ENCODE results near the gene BCL11B.

BCL11B gene

DNA sequence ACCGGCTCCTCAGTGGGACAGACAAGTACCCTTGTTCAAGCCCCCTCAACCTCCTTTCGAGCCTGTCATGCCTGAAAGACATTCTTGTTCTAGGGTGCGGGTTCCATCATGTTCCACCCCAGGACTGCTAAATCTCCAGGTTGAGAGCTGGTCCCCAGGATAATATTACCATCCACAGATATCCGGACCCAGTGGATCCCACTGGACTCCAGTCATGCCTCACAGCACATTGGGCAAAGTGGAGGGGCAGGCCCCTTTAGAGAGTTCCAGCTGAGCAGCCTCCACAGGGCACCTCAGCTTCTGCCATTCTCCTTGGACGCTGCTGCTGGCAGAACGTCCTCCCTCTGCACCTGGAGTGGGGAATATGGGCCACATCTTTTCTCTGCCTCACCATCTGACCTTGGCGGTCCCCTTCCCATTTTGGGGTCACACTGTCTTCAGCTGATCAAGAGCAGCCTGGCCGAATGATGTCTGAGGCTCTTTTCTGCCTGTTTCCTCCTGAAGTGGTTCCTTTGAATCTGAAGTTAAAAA lies 137.4 kb downstream of the BCL11B start:
- Mint-ChIP-seq H3K4me1 (peaks cover 12% of the 10 kb centered on the region), H3K36me3 (no peaks in the 10 kb centered on the region), H3K27ac (no peak overlapping the region), H3K4me3 (no peak overlapping the region), H3K9me3 (no peaks in the 10 kb centered on the region), H3K27me3 (peaks cover 3% of the 10 kb centered on the region)
- CTCF ChIA-PET = no interaction called here
- no peak for DNase-seq

DNA sequence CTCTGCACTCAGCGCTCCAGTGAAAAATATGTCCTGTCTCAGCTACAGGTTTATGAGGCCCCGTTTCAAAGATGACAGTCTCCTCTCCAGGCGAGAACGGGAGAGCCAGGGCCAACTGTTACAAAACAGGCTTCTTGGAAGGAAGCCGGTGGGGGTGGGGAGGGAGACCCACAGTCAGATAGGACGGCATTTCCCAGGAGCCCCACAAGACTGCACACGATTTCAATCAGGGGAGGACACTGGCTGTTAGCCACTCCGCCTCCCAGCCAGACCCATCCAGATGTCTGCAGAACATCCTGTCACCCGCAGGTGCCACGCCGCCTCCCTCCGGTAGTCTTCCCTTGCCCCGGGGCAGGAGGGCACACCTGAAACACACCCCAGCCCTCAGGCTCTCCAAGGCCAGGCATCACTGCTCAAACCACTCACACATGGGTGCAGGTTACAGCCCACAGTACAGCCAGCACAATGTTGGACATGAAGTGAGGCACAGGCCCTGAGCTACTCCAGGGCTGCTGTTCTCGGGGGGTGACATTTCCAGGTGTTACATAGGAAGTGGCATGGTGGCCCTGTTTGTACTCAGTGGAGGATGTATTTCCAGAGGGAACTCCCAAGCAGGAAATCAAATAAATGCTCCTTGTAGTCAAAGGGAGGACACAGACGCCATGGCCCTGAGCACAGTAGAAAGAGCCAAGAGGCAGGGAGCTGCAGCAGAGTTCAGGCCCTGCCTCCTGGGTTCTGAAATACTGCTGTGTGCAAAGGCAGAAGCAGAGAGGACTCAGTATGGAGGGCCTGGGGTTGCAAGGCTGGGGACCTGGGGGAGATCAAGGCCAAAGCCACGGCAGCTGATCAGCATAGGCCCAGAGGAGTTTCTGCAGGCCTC lies 138.1 kb downstream of the BCL11B start:
- CTCF ChIA-PET = no interaction called here
- DNase-seq = no peak
- H3K4me1 Mint-ChIP-seq = peaks cover 18% of the 10 kb centered on the region
- H3K36me3 Mint-ChIP-seq = no peaks in the 10 kb centered on the region
- H3K9me3 Mint-ChIP-seq = no peaks in the 10 kb centered on the region
- no peak overlapping the region for H3K27ac Mint-ChIP-seq
- peaks cover 3% of the 10 kb centered on the region for H3K27me3 Mint-ChIP-seq
- H3K4me3 Mint-ChIP-seq = no peak overlapping the region

DNA sequence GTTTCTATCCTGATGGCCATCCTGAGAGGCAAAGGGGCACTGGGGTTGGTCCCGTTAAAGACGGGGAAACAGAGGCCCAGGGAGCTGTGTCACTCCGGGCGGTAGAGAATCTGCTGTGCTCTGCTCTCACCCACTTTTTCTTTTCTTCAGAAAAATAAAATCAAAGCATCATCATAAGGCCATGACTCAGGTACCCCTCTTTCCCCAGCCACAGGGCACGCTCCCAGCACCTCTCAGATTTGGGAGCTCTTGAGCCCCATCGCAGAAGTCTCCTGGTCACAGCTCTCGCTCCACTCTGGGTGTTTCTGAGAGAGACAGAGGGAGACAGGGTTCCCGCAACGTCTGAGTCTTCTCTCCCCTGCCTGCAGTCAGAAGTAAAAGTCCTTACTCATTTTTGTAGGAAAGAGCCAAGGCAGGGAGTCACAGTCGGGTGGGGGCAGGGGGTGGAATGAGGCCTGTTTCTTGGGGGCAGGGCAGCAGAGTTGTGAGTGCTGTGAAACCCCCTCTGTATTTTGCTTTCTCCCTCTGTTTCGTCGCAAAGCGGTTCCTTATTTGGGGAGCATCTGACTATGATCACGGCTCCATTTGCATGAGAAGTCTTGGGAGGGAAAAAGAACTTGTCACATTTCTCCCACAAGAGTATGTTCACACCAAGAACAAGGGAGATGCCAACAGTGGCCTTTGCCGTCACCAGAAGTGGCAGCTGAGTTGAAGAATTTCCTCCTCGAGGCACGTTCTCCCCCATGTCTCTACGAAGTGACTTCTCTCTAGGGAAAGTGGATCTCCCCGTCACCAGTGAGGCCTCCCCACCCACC lies 139.0 kb downstream of the BCL11B start:
- no peak overlapping the region for H3K27ac Mint-ChIP-seq

DNA sequence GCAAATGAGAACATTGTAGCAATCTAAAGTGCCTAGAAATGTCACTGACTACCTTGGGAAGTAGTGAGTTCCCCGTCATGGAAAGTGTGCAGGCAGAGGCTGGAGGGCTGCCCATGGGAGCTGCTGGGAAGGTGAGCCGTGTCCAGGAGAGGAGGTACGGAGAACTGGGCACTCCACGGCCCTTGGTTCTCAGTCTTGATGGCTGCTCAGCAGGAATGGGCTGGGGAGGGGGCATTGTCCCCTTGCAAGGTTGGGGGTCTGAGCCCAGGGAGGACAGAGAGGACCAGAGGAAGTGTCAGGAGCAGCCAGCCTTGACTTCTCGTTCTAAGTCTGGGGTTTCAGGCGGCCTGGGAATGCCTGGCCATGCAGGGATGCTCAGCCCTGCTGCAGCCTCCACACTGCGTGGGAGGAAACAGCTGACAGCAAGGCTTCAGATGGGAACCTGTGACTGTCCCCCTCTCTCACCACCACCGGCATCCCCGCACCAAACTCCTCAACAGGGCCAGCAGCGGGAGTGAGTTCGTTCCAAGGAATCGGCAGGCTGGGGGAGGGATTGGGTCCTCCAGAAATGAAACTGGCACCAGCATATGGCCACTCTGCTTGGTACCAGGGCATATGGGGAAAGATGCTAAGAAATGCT lies 140.2 kb downstream of the BCL11B start:
- Mint-ChIP-seq H3K27me3 (no peaks in the 10 kb centered on the region), H3K4me1 (peaks cover 14% of the 10 kb centered on the region), H3K9me3 (no peaks in the 10 kb centered on the region), H3K27ac (no peak overlapping the region), H3K4me3 (no peak overlapping the region), H3K36me3 (no peaks in the 10 kb centered on the region)
- CTCF ChIA-PET = no interaction called here
- no peak for DNase-seq

More for the DNA sequence above, 139.0 kb downstream of the BCL11B start:
- H3K36me3 Mint-ChIP-seq = no peaks in the 10 kb centered on the region
- CTCF ChIA-PET = no interaction called here
- no peak overlapping the region for H3K4me3 Mint-ChIP-seq
- no peaks in the 10 kb centered on the region for H3K9me3 Mint-ChIP-seq
- peaks cover 18% of the 10 kb centered on the region for H3K4me1 Mint-ChIP-seq
- no peak for DNase-seq
- no peaks in the 10 kb centered on the region for H3K27me3 Mint-ChIP-seq

DNA sequence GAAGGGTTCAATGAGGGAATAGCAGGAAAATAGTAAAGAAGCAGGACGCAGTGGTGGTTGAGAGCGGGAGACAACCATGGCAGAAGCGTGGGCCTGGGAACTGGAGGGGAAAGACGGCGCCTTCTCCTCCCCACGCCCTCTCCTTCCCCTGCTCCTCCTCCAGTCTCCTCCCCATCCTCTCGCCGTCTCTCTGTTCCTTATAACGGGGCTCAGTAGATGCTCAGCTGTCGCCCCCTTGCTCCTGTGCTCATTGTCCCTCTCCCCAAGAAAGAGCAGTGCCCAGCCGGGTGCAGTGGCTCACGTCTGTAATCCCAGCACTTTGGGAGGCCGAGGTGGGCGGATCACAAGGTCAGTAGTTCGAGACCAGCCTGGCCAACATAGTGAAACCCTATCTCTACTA lies 142.0 kb downstream of the BCL11B start:
- H3K4me1 Mint-ChIP-seq = peaks cover 14% of the 10 kb centered on the region
- CTCF ChIA-PET = no interaction called here
- no peaks in the 10 kb centered on the region for H3K27me3 Mint-ChIP-seq
- no peak overlapping the region for H3K4me3 Mint-ChIP-seq
- no peaks in the 10 kb centered on the region for H3K36me3 Mint-ChIP-seq
- H3K27ac Mint-ChIP-seq = no peak overlapping the region
- DNase-seq = no peak
- H3K9me3 Mint-ChIP-seq = no peaks in the 10 kb centered on the region

DNA sequence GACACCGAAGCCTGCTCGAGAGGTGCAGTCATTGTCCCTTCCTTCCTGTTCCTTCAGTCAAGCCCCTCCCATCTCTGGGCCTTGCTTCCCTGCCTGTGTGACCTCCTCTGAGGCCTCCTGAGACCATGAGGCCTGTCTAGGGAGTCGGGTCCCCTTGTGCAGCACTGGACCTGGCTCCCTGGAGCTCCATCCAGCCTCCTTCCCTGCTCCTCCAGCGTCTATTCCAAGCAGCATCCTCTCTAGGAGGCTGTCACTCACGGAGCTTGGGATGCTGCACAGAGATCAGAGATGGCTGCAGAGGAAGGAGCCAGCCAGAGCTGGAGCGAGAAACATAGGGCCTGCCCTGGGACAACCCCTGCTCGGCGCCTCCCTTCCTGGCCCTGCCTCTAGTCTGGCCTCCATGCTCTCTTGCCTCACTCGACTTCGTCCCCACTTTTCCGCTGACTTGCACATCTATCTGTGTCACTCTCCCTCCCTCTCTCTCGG lies 142.7 kb downstream of the BCL11B start:
- no peak for DNase-seq
- no peaks in the 10 kb centered on the region for H3K27me3 Mint-ChIP-seq
- H3K9me3 Mint-ChIP-seq = no peaks in the 10 kb centered on the region
- H3K4me3 Mint-ChIP-seq = no peak overlapping the region
- peaks cover 14% of the 10 kb centered on the region for H3K4me1 Mint-ChIP-seq
- CTCF ChIA-PET = no interaction called here
- H3K27ac Mint-ChIP-seq = no peak overlapping the region
- H3K36me3 Mint-ChIP-seq = no peaks in the 10 kb centered on the region

DNA sequence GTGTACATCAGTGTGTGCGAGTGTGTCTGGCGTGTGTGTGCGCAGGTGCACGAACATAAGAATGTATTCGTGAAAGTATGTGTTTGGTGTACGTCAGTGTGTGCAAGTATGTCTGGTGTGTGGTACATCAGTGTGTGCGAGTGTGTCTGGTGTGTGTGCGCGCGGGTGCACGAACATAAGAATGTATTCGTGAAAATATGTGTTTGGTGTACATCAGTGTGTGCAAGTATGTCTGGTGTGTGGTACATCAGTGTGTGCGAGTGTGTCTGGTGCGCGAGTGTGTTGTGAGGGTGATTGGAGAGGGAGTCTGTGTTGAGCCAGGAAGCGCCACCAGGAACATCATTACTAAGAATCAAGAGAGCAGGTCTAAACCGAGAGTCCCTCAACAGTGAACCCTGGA lies 143.8 kb downstream of the BCL11B start:
- Mint-ChIP-seq H3K4me1 (peaks cover 10% of the 10 kb centered on the region), H3K27ac (no peak overlapping the region), H3K27me3 (no peaks in the 10 kb centered on the region), H3K9me3 (no peaks in the 10 kb centered on the region), H3K36me3 (no peaks in the 10 kb centered on the region), H3K4me3 (no peak overlapping the region)
- CTCF ChIA-PET = no interaction called here
- no peak for DNase-seq

DNA sequence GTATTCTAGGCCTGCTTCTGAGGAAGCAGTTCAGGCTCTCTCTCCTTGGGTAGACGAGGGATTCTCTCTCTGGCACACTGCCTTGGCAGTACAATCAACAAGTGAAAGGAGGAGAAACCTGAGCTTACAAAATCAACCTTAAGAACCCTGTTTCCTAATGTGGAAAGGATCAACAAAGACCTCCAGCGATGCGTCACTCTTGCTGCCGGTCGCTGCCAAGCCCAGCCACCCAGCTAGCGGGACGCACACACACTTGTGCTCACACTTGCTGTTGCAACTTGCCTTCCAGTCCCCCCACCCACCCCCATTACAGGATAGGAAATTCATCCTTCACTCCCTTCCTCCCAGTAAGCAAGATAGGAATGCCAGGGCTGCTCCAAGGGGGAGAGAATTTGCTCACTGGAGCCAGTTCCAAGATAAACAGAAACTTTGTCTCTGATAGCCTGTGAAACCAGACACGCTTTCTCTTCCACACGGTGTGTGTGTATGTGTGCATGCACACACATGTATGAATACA lies 144.3 kb downstream of the BCL11B start:
- Mint-ChIP-seq H3K9me3 (no peaks in the 10 kb centered on the region), H3K4me3 (no peak overlapping the region), H3K27me3 (no peaks in the 10 kb centered on the region), H3K4me1 (peaks cover 10% of the 10 kb centered on the region), H3K27ac (no peak overlapping the region), H3K36me3 (no peaks in the 10 kb centered on the region)
- CTCF ChIA-PET = no interaction called here
- no peak for DNase-seq

DNA sequence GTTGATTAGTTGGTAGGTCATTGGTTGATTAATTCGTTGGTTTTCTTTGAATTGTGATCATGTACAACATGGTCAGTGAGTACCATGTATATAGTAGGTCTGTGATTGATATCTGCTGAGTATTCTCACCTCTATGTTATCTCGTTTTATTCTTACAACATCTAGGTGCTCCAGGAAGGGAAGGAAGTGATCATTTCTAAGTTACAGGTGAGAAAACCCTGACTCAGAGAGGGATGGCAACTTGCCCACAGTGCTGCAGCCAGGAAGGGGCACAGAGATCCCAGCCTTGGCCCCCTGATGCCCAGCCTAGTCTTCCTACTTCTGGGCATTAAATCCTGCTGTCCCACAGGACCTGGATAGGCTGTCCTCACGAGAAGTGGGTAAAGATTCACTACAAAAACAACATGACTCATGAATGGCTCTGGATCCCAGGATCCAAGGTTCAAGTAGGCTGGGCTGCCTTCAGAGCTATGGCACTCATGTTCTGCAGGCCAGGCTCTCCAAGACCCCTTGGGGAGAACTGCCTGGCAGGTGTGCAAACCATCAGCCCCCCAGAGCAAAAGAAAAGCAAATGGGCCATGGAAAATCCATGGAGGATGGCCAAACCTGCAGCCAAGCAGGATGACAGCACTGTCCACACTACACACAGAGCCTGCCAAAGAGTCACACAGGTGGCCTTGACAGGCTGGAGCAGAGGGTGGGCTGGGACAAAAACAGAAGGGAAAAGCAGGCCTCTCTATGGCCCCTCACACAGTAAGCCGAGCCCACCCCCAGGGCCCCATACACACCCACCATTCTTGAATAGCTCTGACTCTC lies 146.2 kb downstream of the BCL11B start:
- DNase-seq = no peak
- H3K36me3 Mint-ChIP-seq = no peaks in the 10 kb centered on the region
- H3K4me3 Mint-ChIP-seq = no peak overlapping the region
- peaks cover 6% of the 10 kb centered on the region for H3K27me3 Mint-ChIP-seq
- H3K9me3 Mint-ChIP-seq = no peaks in the 10 kb centered on the region
- no peak overlapping the region for H3K27ac Mint-ChIP-seq
- peaks cover 10% of the 10 kb centered on the region for H3K4me1 Mint-ChIP-seq
- CTCF ChIA-PET = no interaction called here

DNA sequence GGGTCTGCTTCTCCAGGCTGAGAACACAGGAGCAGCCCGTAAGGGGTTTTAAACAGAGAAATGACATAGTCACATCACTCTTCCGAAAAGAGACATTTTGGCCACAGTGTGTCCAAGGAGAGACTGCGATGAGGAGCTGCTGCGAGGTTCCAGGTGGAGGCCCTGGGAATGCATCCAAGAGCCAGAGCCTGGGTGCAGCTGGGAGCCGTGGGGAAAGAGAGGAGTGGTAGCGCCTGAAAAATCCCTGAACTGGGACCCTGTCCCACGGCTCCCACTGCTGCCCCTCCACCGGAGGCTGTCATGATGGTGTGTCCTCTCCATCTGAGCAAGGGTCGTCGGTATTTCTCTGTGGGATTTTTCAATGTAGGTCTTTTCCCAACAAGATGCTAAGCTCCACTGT lies 146.9 kb downstream of the BCL11B start:
- no peak overlapping the region for H3K4me3 Mint-ChIP-seq
- H3K4me1 Mint-ChIP-seq = peaks cover 10% of the 10 kb centered on the region
- DNase-seq = no peak
- no peaks in the 10 kb centered on the region for H3K9me3 Mint-ChIP-seq
- H3K27ac Mint-ChIP-seq = no peak overlapping the region
- CTCF ChIA-PET = no interaction called here
- H3K36me3 Mint-ChIP-seq = no peaks in the 10 kb centered on the region
- peaks cover 10% of the 10 kb centered on the region for H3K27me3 Mint-ChIP-seq

DNA sequence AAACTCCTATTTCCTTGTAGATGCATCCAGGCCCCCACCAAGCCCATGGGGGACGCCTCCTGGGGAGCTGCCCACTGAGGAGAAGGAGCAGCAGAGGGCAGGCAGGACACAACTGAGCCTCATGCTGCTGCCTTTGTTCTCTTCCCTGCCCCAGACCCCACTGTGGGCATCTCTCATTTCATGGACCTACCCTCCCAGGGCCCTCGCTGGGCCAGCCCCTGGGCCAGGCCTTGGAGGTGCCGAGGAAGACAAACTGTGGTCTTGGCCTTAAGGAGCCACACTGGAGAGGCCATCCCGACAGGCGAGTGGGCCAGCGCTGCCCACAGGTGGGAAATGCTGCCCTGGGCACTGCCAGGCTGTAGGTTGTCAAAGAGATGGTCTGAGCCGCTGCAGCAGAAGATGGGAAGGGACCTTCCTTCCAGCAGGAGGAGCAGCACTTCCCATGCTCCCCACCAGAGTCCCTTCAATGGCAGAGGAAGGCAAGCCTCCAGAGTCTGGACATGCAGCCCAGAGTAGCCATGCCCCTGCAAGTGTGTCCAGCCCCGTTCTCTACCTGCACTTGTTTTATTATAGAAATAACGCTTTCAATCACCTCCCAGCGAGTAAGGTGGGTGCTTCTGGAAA lies 147.4 kb downstream of the BCL11B start:
- peaks cover 10% of the 10 kb centered on the region for H3K27me3 Mint-ChIP-seq
- no peak overlapping the region for H3K27ac Mint-ChIP-seq
- no peaks in the 10 kb centered on the region for H3K36me3 Mint-ChIP-seq
- no peaks in the 10 kb centered on the region for H3K9me3 Mint-ChIP-seq
- no peak for DNase-seq
- no peak overlapping the region for H3K4me3 Mint-ChIP-seq
- CTCF ChIA-PET = no interaction called here
- peaks cover 8% of the 10 kb centered on the region for H3K4me1 Mint-ChIP-seq

DNA sequence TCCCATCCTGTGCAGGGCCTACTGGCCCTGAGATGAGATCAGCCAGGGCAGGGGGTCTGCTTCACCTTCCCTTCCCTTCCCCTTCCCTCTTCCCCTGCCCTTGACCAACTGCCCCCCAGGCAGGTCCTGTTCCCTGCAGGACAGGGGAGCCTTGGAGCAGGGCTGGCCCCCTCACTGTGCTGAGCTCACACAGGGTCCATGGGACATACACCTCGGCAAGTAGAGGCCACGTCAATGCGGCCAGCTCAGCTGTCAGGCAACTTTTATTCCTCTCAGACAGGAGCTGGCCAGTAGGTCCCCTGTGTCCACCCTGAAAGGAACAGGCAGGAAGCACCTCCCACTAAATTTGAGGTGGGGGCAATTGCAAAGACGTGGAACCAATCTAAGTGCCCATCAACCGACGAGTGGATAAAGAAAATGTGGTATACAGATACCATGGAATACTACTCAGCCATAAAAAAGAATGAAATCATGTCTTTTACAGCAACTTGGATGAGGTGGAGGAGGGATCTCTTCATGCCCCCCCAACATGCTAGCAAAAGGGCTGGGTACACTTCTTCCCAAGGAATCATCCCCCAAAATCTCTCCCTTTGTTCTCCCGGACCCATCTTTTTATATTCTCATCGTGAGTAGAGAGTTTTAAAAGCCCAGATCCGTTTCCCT lies 148.7 kb downstream of the BCL11B start:
- H3K36me3 Mint-ChIP-seq = no peaks in the 10 kb centered on the region
- no peak overlapping the region for H3K27ac Mint-ChIP-seq
- H3K4me3 Mint-ChIP-seq = no peak overlapping the region
- H3K27me3 Mint-ChIP-seq = peaks cover 20% of the 10 kb centered on the region
- no peaks in the 10 kb centered on the region for H3K9me3 Mint-ChIP-seq
- DNase-seq = no peak
- H3K4me1 Mint-ChIP-seq = peaks cover 4% of the 10 kb centered on the region
- CTCF ChIA-PET = no interaction called here

All from activated naive CD4-positive, alpha-beta T cell treated with anti-CD3 and anti-CD28 coated beads, Interleukin-2, amount 10 ng/mL, durations not matched to agents 7 days and 5 days (primary cell).